GM19239 (cell line): ENCODE results near the gene PTPRQ.

Experiments used
- DNase-seq: peaks from one replicate; pipeline ENCODE4 v3.0.0; 2011; ENCODE audit warnings: low spot score; ENCODE audit not compliant: insufficient read length
- FAIRE-seq: peaks from 2 replicates; lab custom pipeline; 2011; peaks lifted over from hg19 to GRCh38; lab: Jason Lieb, UNC

PTPRQ gene

GRCh38 chr12:80698256-80698655, 254.2 kb downstream of the PTPRQ start:
- no peak for FAIRE-seq
- DNase-seq: no peak

DNA sequence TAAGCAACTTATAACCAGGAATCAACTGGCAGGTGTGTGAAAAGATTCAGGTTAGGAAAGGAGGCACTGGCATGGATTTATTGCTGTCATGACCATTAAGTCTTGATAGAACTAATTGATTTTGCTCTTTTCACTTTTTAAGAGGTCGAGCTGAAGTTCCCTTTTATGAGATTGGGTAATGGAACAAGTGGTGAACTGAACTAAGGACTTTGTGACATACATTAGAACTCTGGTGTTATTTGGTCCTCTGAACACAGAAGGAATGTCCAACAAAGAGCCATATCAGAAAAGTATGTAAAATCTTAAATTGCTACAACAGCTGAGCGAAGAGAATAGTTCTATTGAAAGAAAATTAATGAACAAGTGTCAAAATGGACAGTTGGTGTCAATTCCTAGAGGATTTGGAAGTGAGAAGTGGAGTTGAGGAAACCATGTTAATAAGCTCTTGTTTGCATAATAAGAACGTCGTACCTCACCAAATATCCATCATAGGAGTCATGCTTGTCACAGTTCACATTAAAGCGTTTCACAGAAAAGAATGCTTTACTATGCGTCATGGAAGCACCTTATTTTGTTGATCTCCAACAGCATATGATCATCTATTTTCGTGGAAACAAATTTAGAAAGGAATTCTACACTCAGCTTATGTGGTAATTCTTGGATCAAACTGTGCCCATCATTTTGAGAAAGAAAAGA, 255.0 kb downstream of the PTPRQ start:
- FAIRE-seq (peak; percentile 14), DNase-seq (no peak)

GRCh38 chr12:80700327-80700726, 256.3 kb downstream of the PTPRQ start:
- FAIRE-seq: no peak

DNA sequence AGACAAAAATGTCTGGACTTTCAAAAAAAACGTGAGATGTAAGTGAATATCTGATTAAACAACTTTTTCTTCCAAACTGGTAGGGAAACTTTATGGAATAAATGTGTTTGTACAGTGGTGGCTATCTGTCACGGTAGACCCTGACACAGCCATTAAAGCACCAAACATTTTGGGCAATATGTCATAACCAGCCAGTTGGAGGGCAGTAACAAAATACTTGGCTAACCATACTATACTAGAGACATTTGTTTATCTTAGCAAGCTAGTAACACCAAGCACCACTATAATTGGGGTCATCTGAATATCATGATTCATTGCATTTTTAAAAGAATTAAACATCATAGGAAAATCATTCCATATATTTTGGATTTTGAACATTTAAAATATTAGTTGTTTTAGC, 257.4 kb downstream of the PTPRQ start:
- DNase-seq (no peak), FAIRE-seq (no peak)

More at GRCh38 chr12:80700327-80700726, 256.3 kb downstream of the PTPRQ start:
- DNase-seq: no peak

DNA sequence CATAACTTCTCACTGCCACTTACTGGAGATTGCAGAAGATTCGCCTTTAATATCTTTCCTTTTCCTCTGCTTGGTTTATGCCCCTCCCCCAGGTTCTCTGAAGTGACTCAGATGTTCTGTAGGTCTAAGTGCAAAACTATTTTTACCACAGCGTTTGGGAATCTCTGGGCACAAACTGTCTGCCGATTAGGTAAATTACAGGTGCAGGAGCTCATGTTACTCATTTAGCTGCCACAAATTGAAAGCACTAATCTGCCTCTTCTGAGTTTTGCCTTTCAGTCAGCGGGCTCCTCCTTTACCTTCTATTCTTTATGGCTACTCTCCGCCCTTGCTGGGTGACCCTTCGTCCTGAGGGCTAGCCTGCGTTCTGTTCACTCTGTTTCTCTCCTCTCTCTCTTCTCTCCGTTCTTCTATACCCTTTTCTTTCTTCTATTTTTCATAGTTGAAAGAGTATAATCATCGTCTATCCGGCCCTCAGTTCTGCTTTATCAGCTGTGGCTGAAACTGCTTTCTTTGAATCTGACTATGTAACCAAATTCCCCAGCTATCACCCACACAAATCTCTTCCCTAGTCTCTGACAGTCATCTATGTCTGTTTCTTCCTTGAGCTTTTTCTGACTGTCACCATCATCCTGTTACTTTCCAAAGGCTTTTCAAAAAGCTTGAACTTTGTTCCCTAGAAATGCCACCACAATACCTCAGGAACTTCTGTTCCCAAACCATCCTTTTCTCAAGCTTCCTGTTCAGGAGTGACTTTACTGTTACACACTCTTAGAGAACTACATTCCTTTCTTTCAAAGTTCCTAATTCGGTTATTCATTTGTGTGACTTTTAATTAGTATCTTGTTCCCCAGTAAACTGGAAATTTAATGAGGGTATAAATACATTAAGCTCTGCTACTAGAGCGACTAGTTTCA, 259.1 kb downstream of the PTPRQ start:
- DNase-seq (no peak), FAIRE-seq (peak; percentile 45)

DNA sequence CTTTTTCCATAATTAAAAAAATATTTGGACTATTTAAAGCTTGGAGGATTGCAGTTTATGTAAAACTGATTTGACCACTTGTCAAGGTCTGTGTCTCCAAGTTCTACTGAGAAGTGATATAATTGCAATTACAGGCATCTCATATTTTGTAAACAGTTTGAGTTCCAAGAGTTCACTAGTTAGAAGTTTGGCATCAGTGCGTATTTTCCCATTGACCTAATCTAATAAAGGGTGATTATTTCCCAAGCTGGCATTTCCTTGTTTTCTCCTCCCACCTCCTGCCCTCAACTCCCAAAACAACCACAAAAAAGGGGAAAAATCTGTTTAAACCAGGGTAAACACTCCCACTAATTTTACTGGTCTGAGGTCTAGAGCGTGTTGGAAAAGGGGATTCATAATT, 260.4 kb downstream of the PTPRQ start:
- DNase-seq (no peak), FAIRE-seq (no peak)

GRCh38 chr12:80707126-80707829, 263.2 kb downstream of the PTPRQ start, which contains the start of gene MYF6:
MYF6 (plus strand) TSS chr12:80707634; CDS start chr12:80707720, 86 bp downstream.
- DNase-seq (no peak), FAIRE-seq (no peak)

DNA sequence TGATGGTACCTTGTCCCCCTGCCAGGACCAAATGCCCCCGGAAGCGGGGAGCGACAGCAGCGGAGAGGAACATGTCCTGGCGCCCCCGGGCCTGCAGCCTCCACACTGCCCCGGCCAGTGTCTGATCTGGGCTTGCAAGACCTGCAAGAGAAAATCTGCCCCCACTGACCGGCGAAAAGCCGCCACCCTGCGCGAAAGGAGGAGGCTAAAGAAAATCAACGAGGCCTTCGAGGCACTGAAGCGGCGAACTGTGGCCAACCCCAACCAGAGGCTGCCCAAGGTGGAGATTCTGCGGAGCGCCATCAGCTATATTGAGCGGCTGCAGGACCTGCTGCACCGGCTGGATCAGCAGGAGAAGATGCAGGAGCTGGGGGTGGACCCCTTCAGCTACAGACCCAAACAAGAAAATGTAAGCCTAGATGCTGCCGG, 263.8 kb downstream of the PTPRQ start:
- DNase-seq (no peak), FAIRE-seq (no peak)

DNA sequence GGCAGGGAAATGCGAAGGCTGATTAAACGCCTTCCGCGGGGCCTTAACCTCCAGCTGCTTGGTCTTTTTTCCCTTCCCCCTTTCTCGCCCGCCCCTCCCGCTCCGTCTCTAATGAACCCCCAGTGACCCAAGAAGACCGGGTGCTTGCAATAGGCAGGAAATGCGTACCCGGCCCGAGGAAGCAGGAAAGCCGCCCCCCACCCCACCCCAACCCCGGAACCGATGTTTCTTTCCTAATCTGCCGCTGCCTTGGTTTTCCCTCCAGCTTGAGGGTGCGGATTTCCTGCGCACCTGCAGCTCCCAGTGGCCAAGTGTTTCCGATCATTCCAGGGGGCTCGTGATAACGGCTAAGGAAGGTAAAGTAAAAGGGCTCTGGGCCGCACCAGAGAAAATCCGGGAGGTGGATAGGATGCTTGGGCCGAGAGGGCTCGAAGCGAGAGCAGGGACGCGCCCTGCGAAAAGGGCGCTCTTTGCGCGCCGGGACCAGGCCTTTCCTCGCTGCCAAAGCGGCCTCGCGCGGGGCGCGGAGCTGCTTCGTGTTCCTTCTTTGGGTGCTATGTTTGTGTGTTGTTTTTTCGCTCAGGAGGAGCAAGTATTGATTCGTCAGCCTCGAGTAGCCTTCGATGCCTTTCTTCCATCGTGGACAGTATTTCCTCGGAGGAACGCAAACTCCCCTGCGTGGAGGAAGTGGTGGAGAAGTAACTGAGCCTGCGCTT, 264.4 kb downstream of the PTPRQ start:
- DNase-seq (no peak), FAIRE-seq (no peak)

DNA sequence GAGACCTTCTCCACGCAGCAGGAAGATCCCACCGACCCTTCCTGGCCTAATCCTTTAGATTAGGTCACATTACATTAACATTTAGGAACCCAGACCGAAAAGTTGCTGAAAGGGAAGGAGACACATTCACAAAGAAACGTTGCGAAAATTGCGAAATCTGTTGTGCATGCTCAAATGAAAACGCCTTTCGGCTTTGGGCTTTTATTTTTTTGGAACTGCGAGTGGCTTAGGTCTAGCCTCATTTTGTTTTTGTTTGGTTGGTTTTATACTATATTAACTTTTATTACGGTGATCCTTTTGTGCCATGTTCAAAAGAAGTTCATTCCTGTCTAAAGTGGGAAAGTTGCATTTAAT, 264.9 kb downstream of the PTPRQ start:
- no peak for FAIRE-seq
- DNase-seq: no peak

GRCh38 chr12:80709811-80710726, 266.0 kb downstream of the PTPRQ start:
- DNase-seq: no peak
- peak; percentile 57 for FAIRE-seq

DNA sequence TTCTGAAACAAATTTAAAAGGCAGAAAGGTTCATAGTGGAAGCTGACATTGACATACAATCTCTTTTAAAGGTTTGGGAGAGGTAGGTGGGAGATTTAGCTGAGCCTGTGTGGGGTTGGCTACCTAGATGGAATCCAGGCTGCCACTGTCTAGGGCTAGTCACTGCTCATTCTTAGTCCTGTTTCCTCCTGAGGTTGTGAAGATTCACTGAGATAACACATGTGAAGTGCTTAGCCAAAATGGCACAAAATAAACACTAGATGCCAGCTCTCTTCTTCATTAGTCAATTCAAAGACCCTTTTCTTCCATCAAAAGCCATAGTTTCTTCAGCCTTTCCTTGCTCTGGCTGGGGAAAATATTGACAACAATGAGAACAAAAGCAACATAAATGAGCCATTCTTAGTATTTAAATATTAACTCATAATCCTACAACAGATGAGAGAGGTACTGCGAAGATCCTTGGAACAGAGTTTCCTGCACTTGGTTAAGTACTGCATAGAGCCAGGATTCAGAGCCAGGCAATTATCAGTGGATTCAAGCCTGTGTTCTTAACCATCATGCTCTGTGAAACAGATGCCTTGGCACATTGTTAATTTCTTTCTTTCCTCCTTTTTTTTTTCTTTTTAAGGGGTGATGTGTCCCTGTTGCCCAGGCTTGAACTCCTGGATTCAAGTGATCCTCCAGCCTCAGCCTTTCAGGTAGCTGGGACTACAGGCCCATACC, 266.9 kb downstream of the PTPRQ start:
- no peak for DNase-seq
- no peak for FAIRE-seq

DNA sequence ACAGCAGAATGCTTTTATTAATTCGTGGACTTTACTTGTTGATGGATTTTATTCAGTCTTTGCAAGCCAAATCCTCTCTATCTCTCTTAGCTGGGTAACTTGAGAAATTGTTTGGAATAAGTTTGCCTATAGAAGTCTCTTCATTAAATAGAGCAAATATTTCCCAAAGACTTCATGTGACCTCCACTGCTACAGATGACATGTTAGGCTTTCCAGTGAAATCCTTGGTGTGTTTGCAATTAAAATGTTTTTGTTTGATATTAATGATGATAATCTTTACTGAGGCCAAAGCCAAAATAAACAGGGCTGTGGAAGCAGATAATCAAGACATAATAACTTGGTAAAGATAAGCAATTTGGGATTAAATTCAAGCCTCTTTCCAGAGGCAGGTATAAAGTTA, 267.8 kb downstream of the PTPRQ start:
- DNase-seq: no peak
- FAIRE-seq: no peak

DNA sequence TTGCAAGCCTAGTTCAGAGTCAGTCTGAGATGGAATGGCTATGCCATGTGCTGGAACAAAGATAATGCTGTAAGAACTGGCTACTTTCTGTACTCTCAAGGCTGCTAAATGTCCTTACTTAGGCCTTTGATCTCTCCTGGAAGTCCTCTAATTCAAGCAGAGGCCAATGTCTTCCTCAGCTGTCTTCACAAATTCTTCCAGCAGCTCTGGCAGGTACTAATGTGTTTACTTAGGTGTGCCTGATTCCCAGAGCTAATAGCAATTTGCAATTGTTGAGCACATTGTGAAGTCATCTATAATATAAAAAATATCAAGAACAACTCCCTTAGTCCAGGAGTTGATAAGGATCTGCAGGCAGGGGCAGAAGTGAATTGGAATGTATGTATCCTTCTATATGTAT, 268.8 kb downstream of the PTPRQ start:
- no peak for FAIRE-seq
- DNase-seq: no peak

DNA sequence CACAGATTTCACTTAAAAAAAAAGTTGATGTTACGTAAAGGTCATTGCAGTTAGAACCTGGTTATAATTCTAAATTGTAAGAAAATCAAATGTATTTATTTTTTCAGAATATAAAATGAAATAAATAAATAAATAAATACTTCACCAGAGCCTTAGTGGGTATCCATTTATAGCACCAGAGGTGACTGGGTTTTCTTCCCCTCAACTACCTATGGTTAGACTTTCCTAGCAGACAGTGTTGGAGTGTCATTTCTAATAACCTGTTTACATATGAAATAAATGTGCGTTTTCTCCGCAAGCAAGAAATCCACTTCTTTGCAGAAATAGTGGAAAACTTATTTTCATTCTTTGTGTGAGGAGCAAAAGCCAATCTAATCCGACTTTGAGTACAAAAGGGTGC, 269.4 kb downstream of the PTPRQ start:
- DNase-seq: no peak
- FAIRE-seq: no peak

DNA sequence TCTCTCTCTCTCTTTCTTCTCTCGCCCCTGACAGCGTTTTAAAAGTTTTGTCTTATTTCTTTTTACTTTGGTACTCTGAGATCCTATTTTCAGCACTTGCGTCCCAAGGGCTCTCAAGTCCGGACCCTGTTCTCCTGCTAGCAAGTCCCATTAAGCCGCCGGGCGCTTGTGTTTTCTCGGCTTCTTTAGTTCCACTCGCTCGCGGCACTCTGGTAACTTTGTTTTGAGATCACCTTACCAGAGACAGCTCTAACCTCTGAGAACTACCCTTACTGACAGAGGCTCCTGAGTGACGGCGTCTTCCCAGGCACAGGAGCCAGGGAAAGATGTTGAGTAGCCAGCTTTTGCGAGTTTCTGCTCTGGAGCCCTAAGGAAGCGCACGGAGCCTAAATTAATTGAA, 270.0 kb downstream of the PTPRQ start:
- DNase-seq (no peak), FAIRE-seq (no peak)

DNA sequence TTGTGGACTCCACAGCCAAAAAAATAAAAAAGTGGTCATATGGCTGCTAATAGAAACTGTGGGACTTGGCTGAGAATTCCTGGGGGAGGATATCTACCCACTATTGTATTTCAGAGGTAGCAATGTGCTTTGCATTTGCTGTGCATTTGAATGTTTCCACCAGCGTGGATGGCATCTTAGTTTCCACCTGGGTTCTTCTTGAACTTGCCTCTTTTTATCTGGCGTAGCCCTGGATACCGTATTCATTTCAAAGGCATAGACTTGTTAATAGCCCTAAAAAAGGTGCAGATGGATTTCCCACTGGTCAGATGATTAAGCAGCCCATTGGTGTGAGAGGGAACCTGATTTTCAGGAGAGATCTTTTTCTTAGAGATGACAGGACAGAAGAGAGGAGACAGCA, 270.8 kb downstream of the PTPRQ start:
- FAIRE-seq (no peak), DNase-seq (no peak)

DNA sequence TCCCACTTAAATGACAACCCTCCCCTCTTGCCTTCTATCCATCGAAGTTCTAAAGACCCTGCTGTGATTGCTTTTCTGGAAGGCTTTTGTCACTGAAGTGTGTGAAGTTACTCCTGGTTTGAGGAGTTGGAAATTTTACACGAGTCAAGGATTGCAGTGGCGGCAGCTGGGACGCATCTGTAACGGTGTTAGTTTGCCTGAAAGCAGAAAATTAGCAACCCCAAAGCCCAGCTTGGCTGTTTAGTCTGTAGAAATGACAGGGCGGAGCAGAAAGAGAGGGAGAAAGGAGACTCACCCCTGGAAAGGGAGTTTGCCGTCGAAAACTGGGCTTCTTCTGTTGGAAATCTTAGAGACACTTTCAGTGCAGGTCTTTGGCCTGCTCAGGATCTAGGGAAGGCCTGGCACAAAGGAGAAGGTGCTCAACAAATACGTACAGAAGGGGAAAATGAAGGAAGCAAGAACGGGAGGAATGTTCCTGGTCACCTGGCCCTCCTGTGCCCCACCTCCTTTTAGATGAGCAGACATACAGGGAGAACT, 271.7 kb downstream of the PTPRQ start:
- DNase-seq (no peak), FAIRE-seq (no peak)
